Transverse colon (tissue), 4 donors: ENCODE data around the gene STIM1. TPM values are rescaled to one million over a fixed set of nuclear protein-coding genes. Genes with fewer than 3 reads are reported as not detected.

Experiments used
- DNase-seq: peaks from one replicate; pipeline ENCODE4 v3.0.0-alpha.2; 2019
- H3K27ac ChIP-seq, 4 donors: fragments of 200-600 bp; sonication (generic); 2 replicates each; pipeline ENCODE4 v1.5.1; 2016 to 2018; ENCODE audit warnings: inconsistent platforms in 4 of 4
- H3K27me3 ChIP-seq: fragments of 200-600 bp; sonication (generic); 2 replicates; pipeline ENCODE4 v1.5.1; 2017; ENCODE audit warnings: inconsistent platforms
- H3K36me3 ChIP-seq, 4 donors: fragments of 200-600 bp; sonication (generic); 2 replicates each; pipeline ENCODE4 v1.5.1; 2017 to 2019; ENCODE audit warnings: inconsistent platforms in 4 of 4
- H3K4me1 ChIP-seq, 4 donors: fragments of 200-600 bp; sonication (generic); 2 replicates each; pipeline ENCODE4 v1.5.1; 2017 to 2020; ENCODE audit warnings: inconsistent platforms in 4 of 4
- H3K4me3 ChIP-seq, 4 donors: fragments of 200-600 bp; sonication (generic); 1 replicate in 1 of 4; 2 replicates in 3 of 4; pipeline versions ENCODE4 v1.5.1 to v1.6.1; 2017 to 2019; ENCODE audit warnings: inconsistent platforms in 4 of 4
- H3K9me3 ChIP-seq, 2 donors: fragments of 200-600 bp; sonication (generic); 2 replicates each; pipeline ENCODE4 v1.5.1; 2017 to 2019; ENCODE audit warnings: inconsistent platforms in 2 of 2
- CTCF ChIP-seq, 5 experiments: fragments of 200-600 bp in 3 of 5; fragments of 450-650 bp in 2 of 5; sonication (generic) in 3 of 5; IDR thresholded peaks; 1 replicate in 2 of 5; 2 replicates in 3 of 5; pipeline ENCODE4 v1.5.1; 2016 to 2017; ENCODE audit warnings: antibody characterized with exemption in 5 of 5, inconsistent platforms in 3 of 5, mild to moderate bottlenecking in 2 of 5, moderate library complexity in 1 of 5
- EP300 ChIP-seq: sonication (generic); formaldehyde crosslinking; IDR thresholded peaks from one replicate; pipeline ENCODE4 v1.6.1; 2017; ENCODE audit warnings: antibody characterized with exemption, low read depth
- POLR2A ChIP-seq: fragments of 450-650 bp; IDR thresholded peaks from one replicate; pipeline ENCODE4 v1.6.1; 2016; ENCODE audit warnings: antibody characterized with exemption, mild to moderate bottlenecking, moderate library complexity
- POLR2AphosphoS5 ChIP-seq, 3 donors: sonication (generic); formaldehyde crosslinking; IDR thresholded peaks; one replicate each; pipeline ENCODE4 v1.6.1; 2016; ENCODE audit warnings: antibody characterized with exemption in 3 of 3
- WGBS, 2 donors: methylation state at CpG; one replicate each; pipeline ENCODE4 v1.1.5; 2018; ENCODE audit warnings: low coverage in 1 of 2; 5-methylcytosine and 5-hydroxymethylcytosine counted together
- in situ Hi-C, 4 donors: fragments of 200-750 bp; cut with MboI; loops; one replicate each; pipeline versions ENCODE4 v1.15.0 to v1.15.1; 2017; ENCODE audit warnings: low sequenced_read_pairs in 3 of 4, low pct_ligation_motif_present in 1 of 4, low pct_unique_long_range_greater_than_20kb in 1 of 4
- intact Hi-C: fragments of 100-400 bp; cut with DNase I; formaldehyde crosslinking; loops from one replicate; pipeline ENCODE4 v1.15.1; 2023; ENCODE audit warnings: low total_unique reads
- total RNA-seq, 4 donors: library from RNA; depleted of rRNA; stranded (reverse); fragments of >200 nt; gene quantifications; one replicate each; pipeline ENCODE4 v1.1.0, GENCODE V29; 2016

STIM1 gene
- total RNA-seq, 4 donors from 2014 or later: 41.2 to 79.3 (median 48.0) TPM

DNA sequence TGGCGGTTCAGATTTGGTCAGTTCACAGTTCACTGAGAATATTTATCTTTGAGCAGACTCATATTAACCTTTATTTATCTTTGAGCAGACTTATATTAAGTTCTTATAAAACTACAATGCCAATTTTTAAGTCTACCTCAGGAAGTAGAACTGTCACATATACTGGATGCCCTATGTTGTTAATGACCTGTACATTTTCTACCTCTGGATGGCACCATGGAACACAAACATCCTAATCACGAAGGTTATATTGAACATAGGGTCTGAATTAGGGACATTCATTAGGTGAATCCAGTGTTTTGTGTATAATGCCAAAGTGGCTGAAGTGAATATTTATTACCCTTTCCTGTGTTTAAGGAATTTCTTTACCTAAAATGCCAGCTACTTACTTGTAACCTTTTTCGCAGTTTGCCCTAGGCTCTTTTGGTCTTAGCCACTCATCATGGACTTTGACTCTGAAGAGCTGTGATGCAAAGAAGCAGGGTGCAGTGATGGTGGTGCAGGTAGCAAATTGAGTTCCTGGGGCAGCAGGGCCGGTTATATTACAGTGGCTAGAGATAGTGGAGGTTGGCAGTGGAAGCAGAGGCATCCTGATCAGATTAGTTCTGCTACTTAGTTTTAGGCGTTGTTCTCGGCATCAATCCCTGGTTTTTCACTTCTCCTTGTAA is 71.8 kb downstream of the STIM1 start:
- WGBS, 2 donors: 76 to 86% methylated on average over 2 to 6 of the region's 6 CpGs
- H3K36me3 ChIP-seq: no peaks in the 10 kb centered on the region
- no peaks in the 10 kb centered on the region for H3K27me3 ChIP-seq
- TF ChIP-seq EP300: no peak
- no peaks in the 10 kb centered on the region for H3K9me3 ChIP-seq
- intact Hi-C loops: no loop called here
- no peak overlapping the region for H3K27ac ChIP-seq
- H3K4me3 ChIP-seq: no peak overlapping the region
- no peak for DNase-seq
- peaks cover 0 to 12% (median 10%) of the 10 kb centered on the region in 4 donors for H3K4me1 ChIP-seq
- in situ Hi-C loops: no loop called here

DNA sequence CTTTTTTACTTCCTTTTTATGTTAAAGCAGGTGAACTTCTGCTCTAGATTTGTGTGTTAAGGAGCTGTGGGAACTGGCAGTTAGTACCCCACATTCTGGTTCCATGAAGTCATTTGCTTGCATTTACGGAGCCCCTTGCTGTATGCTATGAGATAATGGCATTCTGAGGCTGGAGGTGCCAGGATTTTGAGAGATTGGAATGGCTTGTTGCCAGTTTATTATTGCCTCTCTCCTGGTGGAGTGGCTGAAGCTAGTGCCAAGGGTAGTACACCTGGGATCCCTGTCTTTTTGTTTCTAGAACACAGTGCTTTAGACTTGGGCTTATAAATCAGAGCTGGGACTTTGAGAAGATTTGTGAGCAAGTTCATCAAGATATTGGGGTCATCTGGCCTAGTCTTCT is 73.8 kb downstream of the STIM1 start:
- intact Hi-C loops: no loop called here
- DNase-seq: no peak
- in situ Hi-C loops: no loop called here
- H3K27me3 ChIP-seq: no peaks in the 10 kb centered on the region
- H3K4me1 ChIP-seq: peaks cover 0 to 12% (median 10%) of the 10 kb centered on the region in 4 donors
- H3K36me3 ChIP-seq: no peaks in the 10 kb centered on the region
- H3K4me3 ChIP-seq: no peak overlapping the region
- TF ChIP-seq POLR2A: no peak
- no peak for TF ChIP-seq CTCF (IDR thresholded peaks at IDR 0.05)
- TF ChIP-seq POLR2AphosphoS5 (IDR thresholded peaks at IDR 0.05): no peak
- TF ChIP-seq EP300: no peak
- peak overlapping the region in 1 of 4 donors; percentile 7 for H3K27ac ChIP-seq
- WGBS, 2 donors: 44% methylated on average over 1 of the region's 1 CpG; no CpG with 5 or more reads in 1 of the 2 donors
- no peaks in the 10 kb centered on the region for H3K9me3 ChIP-seq

GRCh38 chr11:3929649-3930048 is 74.2 kb downstream of the STIM1 start:
- 75% methylated on average over 8 of the region's 8 CpGs; no CpG with 5 or more reads in 1 of the 2 donors for whole genome bisulfite sequencing, 2 donors
- no peaks in the 10 kb centered on the region for H3K36me3 ChIP-seq
- H3K9me3 ChIP-seq: no peaks in the 10 kb centered on the region
- H3K27me3 ChIP-seq: no peaks in the 10 kb centered on the region
- H3K27ac ChIP-seq: peak overlapping the region in 1 of 4 donors; percentile 7
- H3K4me1 ChIP-seq: peaks cover 0 to 13% (median 10%) of the 10 kb centered on the region in 4 donors
- in situ Hi-C loops: no loop called here
- TF ChIP-seq CTCF (IDR thresholded peaks at IDR 0.05) (no peak), POLR2AphosphoS5 (IDR thresholded peaks at IDR 0.05) (no peak), POLR2A (no peak), EP300 (no peak)
- intact Hi-C loops: no loop called here
- H3K4me3 ChIP-seq: no peak overlapping the region
- DNase-seq: no peak

GRCh38 chr11:3932698-3933097 is 77.2 kb downstream of the STIM1 start:
- Histone ChIP-seq H3K4me3 (no peak overlapping the region), H3K4me1 (peaks cover 0 to 11% (median 9%) of the 10 kb centered on the region in 4 donors), H3K9me3 (no peaks in the 10 kb centered on the region), H3K27ac (no peak overlapping the region), H3K27me3 (no peaks in the 10 kb centered on the region), H3K36me3 (no peaks in the 10 kb centered on the region)
- WGBS, 2 donors: 94 to 100% methylated on average over 2 of the region's 2 CpGs
- no peak for DNase-seq
- in situ Hi-C loops: no loop called here
- TF ChIP-seq CTCF (IDR thresholded peaks at IDR 0.05): no peak
- no peak for TF ChIP-seq POLR2AphosphoS5 (IDR thresholded peaks at IDR 0.05)
- no peak for TF ChIP-seq POLR2A
- TF ChIP-seq EP300: no peak
- intact Hi-C loops: no loop called here

DNA sequence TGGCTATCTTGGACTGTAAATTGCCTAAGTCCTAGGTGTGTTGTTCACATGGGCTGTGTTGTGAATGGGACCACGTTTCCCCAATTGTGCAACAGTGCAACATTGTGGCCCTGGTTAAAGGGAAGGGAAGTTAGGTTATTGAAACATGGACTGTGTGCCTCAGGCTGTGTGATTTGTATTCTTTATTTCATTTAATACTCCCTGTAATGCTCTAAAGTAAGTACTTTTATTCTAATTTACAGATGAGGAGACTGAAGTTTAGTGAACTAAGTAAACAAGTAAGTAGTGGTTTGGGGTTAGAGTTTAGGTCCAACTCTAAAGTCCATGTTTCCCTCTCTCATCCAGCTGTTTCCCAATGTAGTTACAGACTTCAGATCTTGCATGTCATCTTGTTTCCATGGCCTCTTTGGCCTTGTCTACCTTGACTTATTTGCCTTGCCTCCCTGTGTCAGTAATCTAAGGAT is 77.7 kb downstream of the STIM1 start:
- intact Hi-C loops: no loop called here
- 67 to 75% methylated on average over 1 of the region's 1 CpG for WGBS, 2 donors
- in situ Hi-C loops: no loop called here
- Histone ChIP-seq H3K4me3 (no peak overlapping the region), H3K36me3 (no peaks in the 10 kb centered on the region), H3K27ac (no peak overlapping the region), H3K4me1 (peaks cover 0 to 11% (median 9%) of the 10 kb centered on the region in 4 donors), H3K27me3 (no peaks in the 10 kb centered on the region), H3K9me3 (no peaks in the 10 kb centered on the region)
- DNase-seq: no peak
- TF ChIP-seq EP300: no peak
- no peak for TF ChIP-seq POLR2A
- no peak for TF ChIP-seq POLR2AphosphoS5 (IDR thresholded peaks at IDR 0.05)
- no peak for TF ChIP-seq CTCF (IDR thresholded peaks at IDR 0.05)
